NCI-H1048 (cell line): ENCODE measurements around the gene UFD1.
A peak's percentile ranks its signal among the peaks of the same experiment; 100 is the strongest.
"Not testable (repeated sequence)": the region's sequence is repeated elsewhere in the genome, so short reads cannot be mapped to it uniquely, and the experiment has no call there.

Experiments used
- DNase-seq: peaks from one replicate; lab custom pipeline; 2025; lab: John Stamatoyannopoulos, UW

The UFD1 gene

DNA sequence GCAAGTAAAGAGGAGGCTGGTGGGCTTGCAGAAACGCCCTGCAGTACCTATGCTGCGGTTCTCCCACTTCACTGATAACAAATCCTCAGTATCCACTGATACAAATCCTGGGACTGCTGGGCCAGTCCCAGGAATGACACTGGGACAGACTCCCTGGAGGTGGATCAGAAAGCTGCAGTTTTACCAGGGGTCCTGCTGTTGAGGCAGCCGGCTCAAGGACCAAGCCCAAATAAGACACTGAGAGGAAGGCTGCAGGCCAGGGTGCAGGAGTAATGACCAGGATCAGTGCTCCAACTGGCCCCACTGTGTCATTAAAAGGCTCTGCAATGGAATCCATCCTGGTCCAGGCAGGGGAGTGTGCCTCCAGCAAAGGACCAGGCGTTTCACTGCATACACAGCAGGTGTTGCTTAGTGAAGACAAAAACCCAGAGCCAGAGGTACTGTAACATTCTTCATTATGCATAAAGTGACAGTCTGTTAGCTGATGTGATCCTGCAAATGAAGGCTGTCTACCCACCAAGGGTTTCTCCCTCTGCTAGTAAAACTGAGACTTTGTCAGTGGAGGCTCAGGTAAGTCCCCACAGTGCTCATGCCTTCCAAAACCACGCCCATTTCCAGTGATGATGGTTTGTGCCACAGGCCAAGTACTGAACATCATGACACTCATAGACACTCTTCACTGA lies 30.1 kb downstream of the UFD1 start:
- DNase-seq, result no peak

DNA sequence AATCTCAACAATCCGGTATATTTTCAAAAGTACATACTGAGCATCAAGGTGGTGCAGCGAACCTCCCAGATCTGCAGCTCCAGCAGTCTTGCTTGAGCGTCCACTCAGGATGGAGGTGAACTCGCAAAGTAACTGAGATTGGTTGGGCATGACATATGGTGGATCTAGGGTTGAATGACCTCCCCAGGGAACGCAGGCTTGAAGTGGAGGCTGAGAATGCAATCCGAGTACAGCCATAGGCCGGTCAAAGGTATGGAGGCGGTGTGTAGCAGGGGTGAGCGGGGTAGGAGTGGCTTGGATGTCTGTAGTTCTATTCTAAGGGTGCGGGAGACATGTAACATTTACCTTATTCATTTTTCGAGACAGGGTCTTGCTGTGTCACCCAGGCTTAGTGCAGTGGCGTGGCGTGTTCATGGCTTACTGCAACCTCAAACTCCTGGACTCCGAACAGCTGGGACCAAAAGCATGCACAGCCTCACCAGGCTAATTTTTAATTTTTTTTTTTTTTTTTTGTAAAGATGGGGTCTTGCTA lies 30.9 kb downstream of the UFD1 start:
- DNase-seq, result no peak

DNA sequence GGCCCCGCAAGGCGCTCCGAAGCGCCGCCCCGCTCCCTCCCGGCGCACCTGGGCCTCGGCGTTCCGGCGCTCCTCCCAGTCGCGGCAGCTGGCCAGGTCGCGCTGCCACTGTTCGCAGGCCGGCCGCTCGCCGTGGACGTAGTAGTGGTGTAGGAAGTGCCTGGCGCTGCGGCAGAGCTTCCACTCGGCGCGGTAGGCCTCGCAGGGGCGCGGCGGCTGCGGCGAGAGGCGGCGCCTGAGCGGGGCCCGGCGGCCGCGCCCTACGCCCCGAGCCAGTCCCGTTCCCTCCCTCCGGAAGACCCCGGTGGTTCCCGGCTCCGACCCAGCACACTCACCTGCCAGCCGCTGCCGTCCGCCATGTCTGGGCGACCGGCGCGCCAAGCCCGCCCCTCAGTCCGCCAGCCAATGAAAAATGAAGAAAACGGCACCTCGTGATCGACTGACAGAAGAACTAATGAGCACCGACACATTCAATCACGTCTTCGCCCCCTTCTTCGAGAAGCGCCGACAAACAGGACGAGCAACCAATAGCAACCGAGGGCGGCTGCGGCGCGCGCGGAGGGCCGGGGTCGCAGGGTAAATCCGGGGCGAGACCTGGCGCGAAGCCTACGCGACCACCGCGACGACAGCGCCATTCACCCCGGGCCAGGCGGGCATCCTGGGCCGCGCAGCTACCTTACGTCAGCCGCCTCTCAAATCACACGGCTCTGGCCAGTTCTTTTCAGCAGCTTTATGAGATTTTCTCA lies 31.5 kb downstream of the UFD1 start, which contains the start of gene C22orf39:
Gene C22orf39, minus strand, starts transcription at position 382 of the 746 bp plus-strand sequence. Its CDS starts 23 bp downstream, at position 359.
- DNase-seq, result peak; percentile 68

DNA sequence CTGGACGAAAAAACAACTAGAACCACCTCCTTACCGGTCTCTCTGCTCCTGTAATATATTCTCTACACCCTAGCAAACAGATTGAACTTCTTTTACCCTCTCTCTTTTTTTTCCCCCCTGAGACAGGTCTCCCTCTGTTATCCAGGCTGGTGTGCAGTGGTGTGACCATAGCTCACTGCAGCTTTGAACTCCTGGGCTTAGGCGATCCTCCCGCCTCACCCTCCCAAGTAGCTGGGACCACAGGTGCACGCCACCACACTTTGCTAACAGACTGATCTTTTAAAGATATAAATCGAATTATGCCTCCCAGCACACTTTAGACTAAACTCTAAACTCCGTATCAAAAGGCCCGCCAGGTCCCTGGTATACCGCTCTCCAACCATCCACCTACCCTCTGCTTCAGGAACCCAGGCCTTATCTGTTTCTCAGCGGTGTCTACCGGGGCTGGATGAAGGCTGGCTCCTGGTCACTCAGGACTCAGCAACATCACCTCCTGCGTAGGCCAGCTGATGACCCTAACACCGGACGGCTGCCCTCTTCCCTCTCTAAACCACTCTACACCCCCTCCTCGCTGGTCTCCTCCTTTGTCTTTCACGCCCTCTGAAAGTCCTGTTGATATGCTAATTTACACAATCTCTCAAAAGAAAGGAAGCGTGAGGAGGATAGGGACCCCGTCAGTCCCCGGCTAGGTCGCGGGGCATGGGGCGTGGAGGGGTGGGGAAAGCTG lies 32.2 kb downstream of the UFD1 start:
- DNase-seq, result no peak

DNA sequence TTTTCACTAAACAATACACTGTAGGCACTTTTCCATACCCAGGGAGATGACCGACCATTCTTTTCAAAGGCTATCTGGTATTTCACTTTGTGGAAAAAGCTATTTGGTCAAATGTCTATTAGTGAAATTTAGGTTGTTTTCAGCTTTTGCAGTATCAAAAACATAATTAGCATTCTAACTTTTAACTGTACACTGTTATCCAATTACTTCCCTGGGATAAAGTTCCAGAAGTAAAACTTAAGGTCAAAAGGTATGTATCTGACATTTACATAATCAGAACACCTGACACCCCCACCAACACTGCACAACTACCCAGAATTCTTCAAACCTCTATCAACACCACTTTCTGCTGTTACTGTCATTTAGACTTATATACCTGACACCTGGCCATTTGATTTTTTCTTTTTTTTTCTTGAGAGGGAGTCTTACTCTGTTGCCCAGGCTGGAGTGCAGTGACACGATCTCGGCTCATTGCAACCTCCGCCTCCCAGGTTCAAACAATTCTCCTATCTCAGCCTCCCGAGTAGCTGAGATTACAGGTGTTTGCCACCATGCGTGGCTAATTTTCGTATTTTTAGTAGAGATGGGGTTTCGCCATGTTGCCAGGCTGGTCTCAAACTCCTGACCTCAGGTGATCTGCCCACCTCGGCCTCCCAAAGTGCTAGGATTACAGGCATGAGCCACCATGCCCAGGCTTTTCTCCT lies 33.6 kb downstream of the UFD1 start:
- not testable (repeated sequence) for DNase-seq

DNA sequence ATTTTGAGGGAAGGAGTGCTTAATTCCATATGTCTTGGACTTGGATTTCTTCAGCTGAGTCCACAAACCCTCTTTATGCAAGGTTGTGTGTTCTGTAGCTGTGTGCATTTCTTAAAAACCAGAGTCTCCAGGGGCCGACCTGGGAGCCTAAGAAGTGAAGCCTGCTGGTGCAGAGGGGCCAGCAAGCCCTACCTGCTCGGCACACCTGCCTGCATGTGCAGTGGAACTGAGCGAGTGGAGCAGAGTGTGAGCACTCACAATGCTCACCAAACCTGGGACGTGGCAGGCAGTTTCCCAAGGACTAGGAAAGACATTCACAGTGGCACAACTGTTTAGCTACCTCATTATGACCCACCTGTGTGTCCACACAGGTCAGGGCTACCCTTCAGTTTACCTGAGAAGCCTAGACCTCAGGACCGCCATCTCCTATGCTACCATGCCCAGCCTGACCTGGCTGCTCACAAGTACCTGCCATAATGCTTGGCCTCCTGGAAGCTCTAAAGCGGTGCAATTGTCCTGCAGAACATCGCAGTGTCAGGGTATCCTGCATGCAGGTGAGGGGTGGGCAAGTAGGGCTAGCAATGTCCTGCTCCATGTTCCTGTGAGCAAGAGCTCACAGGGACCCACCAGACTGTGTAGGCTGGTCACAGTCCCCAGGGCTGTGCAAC lies 35.3 kb downstream of the UFD1 start:
- no peak for DNase-seq

DNA sequence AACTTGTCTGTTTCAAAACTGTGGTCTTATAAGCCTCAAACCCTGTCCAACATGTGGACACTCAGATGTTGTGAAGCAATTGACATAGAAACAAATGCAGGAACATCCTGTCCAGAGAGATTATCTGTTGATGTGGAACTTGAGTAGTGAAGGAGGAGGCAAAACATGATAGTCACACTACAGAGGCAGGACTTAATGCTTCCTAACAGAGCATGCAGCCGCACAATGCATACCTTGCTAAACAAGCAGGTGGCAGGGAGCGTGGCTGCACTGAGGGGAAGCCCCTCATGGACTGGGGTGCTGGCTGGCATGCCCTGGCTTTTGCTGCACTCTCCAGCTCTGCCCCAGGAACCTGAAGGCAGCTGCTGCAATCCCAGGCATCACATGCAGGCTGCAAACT lies 36.8 kb downstream of the UFD1 start:
- no peak for DNase-seq

DNA sequence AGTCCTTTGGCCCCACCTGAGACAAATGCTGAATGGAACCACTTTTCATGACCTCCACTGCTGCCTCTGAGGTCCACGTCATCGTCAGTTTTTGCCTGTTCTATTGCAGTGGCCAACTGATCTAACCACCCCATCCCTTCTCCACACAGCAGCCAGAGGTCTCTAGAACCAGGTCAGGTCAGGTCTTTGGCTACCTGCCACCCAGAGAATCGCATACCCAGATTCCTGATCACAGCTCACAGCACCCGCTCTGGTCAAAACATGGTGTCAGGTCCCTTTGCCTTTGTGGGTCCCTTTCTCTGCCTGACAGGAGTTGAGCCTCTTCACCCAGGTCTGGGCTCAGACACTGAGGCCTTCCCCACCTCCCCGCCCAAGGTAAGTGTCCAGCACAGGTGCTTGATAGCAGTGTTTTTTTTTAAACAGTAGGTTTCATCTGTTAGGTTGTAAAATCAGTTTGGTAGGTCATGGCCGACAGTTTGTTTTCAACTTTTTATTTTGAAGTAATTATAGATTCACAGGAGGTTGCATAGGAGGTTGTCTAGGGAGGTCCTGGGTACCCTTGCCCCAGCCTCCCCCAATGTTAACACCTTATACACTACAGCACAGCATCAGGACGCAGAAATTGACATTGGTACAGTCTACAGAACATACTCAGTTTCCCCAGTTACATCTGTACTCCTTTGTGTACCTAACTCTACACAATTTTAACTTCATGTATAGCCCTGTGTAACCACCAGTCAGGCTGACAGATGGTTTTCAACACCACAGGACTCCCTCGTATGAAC lies 38.4 kb downstream of the UFD1 start:
- DNase-seq, result no peak

DNA sequence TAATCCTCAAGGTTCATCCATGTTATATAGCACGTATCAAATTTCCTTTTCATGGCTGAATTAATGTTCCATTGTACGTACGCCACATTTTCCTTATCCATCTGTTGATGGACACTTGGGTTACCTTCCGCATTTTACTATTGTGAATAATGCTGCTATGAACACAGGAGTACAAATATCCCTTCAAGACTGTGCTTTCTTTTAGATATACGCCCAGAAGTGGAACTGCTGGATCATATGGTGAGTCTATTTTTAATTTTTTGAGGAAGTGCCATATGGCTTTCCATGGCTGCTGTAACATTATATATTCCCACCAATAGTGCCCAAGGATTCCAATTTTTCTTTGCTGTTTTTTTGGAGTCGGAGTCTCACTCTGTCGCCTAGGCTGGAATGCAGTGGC lies 40.7 kb downstream of the UFD1 start:
- DNase-seq, result no peak

DNA sequence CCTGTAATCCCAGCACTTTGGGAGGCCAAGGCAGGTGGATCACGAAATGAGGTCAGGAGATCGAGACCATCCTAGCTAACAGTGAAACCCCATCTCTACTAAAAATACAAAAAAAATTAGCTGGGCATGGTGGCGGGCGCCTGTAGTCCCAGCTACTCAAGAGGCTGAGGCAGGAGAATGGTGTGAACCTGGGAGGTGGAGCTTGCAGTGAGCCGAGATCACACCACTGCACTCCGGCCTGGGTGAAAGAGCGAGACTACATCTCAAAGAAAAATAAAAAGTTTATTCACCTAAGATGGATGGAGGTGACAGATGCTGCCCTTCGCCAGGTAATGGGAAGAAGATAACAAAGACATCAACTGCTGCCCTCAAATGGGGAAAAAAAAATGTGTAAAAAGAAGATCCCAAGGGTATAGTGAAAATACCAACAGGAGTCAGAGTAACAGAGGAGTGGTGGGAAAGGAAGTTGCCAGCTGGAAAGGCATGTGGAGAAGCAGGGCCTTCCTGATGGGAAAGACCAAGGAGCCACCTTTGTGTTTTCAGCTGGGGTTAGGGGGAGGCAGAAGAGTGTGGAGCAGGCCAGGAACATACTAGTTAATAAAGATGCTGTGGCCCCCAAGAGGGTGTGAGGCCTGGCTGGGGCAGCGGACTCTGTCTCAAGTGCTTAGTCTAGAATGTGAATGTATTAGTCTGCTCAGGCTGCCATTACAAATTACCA lies 42.4 kb downstream of the UFD1 start:
- not testable (repeated sequence) for DNase-seq

DNA sequence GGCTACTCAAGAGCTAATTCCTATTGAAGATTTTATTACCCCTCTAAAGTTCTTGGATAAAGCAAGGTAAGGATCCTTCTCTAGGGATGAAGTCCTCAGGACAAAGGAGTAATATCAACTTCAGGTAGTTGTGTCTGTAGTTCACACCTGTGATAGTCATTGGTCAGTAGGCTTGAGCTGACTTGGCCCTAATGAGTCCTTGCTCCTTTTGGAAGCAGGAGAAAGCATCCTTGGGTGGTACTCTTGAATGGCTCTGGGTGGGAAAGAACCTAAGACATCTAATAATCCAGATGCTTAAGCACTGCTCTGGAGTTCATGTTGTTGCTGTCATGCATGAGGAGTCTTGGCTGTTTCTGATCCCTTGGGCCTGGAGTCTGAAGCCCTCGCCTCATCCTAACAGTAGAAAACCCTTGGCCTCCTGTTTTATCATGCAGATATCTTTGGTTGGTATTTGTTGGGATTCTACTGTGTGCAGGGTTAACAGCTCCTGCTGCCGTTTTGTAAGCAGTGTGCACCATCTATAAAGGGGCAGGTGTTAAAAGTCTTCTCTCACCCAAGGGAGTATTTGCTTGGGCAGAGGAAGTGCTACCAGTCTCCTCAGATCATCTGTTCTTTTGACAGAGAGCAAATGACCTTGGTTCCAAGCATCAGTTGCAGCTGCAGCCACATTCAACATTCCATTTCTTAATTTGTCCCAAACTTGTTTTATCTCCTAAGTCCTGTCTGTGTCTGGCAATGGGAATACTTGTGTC lies 44.0 kb downstream of the UFD1 start:
- DNase-seq, result no peak

DNA sequence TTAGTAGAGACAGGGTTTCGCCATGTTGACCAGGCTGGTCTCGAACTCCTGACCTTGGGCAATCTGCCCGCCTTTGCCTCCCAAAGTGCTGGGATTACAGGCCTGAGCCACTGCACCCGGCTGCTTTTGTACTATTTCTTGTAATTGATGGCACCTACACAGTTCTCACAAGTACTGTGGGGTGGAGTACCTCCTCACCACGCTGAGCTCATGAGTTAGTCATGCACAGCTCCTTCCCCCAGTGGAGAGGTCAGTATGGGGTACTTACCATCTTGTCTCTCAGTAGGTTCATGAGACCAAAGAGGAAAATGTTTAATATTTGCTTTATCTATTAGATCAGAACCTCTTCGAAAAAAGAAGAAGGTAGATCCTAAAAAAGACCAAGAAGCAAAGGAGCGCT lies 44.6 kb downstream of the UFD1 start:
- no peak for DNase-seq

DNA sequence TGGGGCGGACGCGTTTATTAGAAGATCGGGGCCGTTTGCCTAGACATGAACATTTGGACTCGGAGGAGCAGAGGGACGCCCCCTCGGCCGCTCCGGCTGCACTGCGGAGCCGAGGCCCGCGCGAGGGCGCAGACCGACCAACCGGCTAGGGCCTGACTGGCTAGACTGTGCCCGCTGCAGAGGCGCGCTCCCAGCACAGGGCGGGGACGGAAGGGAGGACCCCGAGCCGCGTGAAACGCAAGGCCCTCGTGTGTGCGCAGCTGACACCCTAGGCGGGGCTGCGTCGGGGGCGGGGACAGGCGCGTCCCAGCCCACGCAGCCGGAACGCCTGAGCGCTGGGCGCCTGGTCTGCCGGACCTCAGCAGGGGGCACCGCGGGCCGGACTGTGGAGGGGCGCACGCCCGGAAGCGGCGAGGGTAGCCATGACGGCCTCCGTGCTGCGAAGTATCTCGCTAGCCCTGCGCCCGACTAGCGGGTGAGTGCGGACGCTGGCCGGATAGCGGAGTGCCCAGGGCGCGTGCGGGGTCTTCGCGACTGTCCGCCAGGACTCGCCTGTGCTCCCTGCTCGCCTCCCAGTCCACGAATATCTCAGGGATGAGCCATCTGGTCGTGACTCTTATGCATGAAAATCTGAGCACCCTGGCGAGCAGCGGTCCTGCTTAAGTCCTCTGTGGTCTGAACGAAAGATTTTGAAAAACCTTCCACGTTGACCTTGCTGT lies 46.7 kb downstream of the UFD1 start, which contains the start of gene MRPL40:
Gene MRPL40, plus strand, starts transcription at position 413 of the 719 bp plus-strand sequence. Its CDS starts 10 bp downstream, at position 423.
- DNase-seq, result peak; percentile 83

DNA sequence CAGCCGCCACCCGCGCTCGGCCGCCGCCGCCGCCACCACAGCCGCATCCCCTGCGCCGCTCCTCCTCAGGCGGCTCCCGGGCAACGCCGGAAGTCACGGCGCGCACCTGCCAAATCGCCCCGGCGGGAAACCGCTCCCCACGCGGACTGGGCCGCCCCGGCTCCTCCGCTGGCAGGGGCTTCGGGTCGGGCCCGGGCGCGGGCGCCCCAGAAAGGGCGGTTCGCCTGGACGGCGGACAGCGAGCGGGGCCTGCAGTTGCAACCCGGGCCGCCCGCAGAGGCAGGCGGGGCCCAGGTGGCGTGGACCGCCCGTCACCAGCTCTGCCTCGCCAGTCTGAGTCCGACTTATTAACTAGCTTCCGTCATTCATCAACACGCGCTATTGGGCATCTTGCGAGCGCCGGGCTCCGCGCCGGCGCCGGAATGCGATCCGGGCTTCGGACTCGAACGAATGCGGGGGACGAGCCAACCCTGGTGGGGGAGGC lies 47.3 kb downstream of the UFD1 start, which contains the start of gene HIRA:
Gene HIRA, minus strand, starts transcription at position 85 of the 484 bp plus-strand sequence. CDS start 257 bp downstream, outside the sequence.
- peak; percentile 47 for DNase-seq

DNA sequence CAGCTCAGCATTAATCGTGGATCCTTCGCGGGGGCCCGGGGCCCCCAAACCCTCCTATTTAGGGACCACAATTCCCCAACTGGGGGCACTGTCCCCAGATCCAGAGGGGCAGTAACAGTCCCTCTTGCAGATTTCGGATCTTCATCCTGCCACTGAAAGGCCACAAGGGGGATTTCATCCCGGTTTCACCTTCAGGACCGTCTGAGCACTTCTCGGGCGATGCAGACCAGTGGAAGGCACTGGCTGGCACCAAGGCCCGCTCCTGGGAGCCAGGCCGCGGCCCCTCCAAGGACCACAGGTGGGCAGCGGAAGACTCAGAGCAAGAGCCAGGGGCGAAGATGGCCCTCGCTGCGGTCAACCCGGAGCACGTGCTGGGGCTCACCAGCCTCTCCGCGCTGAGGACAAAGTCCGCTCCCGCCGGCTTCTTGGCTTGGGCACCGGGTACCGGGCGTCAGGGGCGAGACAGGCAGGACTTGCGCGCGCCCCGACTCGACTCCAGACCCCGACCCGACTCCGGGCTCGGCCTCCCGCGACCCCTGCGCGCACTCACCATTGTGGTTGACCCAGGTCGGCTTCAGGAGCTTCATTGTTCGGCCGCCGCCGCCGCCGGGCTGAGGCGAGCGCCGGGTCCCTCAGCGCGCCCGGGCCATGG lies 48.0 kb downstream of the UFD1 start:
- no peak for DNase-seq

DNA sequence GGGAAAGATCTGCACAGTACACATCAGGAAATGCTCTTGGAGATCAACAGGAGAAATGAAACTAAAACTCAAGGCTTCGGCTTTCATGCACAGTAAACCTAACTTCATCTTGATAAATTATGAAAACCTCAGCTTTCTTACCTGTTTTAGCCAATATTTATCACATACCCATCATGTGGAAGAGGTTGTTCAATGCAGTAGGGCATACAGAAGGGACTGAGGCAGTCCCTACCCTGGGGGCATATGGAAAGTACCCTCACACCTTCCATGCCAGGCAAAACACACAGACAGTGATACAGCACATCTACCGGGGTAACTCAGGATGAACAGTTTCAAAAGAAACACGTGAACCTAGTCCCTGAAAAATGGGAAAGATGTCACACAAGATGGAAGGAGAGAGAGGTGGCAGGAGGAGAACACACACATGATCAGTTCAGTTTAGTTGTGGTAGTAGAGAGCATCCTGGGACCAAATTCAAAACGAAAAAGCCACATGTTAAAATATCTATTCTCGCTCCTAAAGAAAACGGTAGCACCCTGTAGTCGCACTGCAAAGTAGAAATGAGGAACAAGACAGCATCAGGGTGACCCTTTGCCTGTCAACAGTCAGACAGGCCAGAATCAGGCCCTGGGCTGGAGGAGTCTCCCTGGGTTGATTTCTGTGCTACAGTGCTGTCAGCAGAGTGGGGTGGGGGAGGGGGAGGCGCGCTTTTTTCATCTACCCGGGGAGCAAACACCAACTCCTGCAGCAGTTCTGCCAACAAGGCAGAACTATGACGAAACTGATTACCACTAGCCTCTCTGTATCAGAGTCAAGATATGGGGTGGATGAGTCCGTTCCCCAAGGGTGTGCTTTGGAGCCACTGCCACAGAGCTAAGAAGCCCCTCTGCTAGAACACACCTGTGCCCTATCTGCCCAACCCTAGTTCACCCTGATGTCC lies 48.8 kb downstream of the UFD1 start:
- DNase-seq, result no peak

DNA sequence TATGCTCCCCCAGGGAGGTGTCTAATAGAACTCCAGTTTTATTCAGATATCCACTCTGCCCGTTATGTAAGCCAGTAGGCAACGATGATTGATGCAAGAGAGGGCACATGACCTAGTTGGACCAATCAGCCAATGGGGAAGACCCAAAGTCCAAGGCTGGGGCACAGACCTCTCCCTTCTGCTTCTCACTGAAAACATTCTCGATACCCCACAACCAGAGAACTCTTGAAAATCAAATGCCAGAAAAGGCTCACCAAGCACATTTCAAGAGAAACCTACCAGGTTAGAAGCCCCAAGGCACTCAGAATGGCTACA lies 54.9 kb downstream of the UFD1 start:
- DNase-seq, result no peak
